ENCODE results near the gene SEZ6.

Gene SEZ6

GRCh38 chr17:28991779-28992178, 14.1 kb downstream of the SEZ6 start:
- H3K9me3 ChIP-seq (ENCODE audit: low read length) = no peaks in the 10 kb centered on the region
- no peaks in the 10 kb centered on the region for H3K36me3 ChIP-seq (ENCODE audit: insufficient read depth, low read length)
- H2AFZ ChIP-seq (ENCODE audit: low read depth, low read length) = no peak overlapping the region
- no peak overlapping the region for H3K4me3 ChIP-seq (ENCODE audit: low read length)
- peaks cover 4% of the 10 kb centered on the region for H3K4me1 ChIP-seq (ENCODE audit: insufficient read depth, low read length)
- H3K27me3 ChIP-seq (ENCODE audit: insufficient read depth, low read length) = no peaks in the 10 kb centered on the region

GRCh38 chr17:28989028-28989427, 16.8 kb downstream of the SEZ6 start:
- peaks cover 6% of the 10 kb centered on the region for H3K4me1 ChIP-seq (ENCODE audit: insufficient read depth, low read length)
- H3K4me3 ChIP-seq (ENCODE audit: low read length) = no peak overlapping the region
- H3K36me3 ChIP-seq (ENCODE audit: insufficient read depth, low read length) = no peaks in the 10 kb centered on the region
- no peaks in the 10 kb centered on the region for H3K9me3 ChIP-seq (ENCODE audit: low read length)
- no peak overlapping the region for H2AFZ ChIP-seq (ENCODE audit: low read depth, low read length)
- no peaks in the 10 kb centered on the region for H3K27me3 ChIP-seq (ENCODE audit: insufficient read depth, low read length)

- Histone ChIP-seq H3K27me3 (ENCODE audit: insufficient read depth, low read length) (no peaks in the 10 kb centered on the region), H2AFZ (ENCODE audit: low read depth, low read length) (no peak overlapping the region), H3K36me3 (ENCODE audit: insufficient read depth, low read length) (no peaks in the 10 kb centered on the region), H3K4me3 (ENCODE audit: low read length) (no peak overlapping the region), H3K4me1 (ENCODE audit: insufficient read depth, low read length) (peaks cover 6% of the 10 kb centered on the region), H3K9me3 (ENCODE audit: low read length) (no peaks in the 10 kb centered on the region)
These were observed 17.4 kb downstream of the SEZ6 start for GRCh38 chr17:28988475-28988874.

GRCh38 chr17:28986714-28987655, 18.8 kb downstream of the SEZ6 start:
- H3K4me3 ChIP-seq (ENCODE audit: low read length) = no peak overlapping the region
- no peak overlapping the region for H2AFZ ChIP-seq (ENCODE audit: low read depth, low read length)
- no peaks in the 10 kb centered on the region for H3K36me3 ChIP-seq (ENCODE audit: insufficient read depth, low read length)
- peaks cover 4% of the 10 kb centered on the region for H3K4me1 ChIP-seq (ENCODE audit: insufficient read depth, low read length)
- H3K27me3 ChIP-seq (ENCODE audit: insufficient read depth, low read length) = no peaks in the 10 kb centered on the region
- H3K9me3 ChIP-seq (ENCODE audit: low read length) = no peaks in the 10 kb centered on the region

GRCh38 chr17:28985950-28986713, 19.7 kb downstream of the SEZ6 start:
- Histone ChIP-seq H2AFZ (ENCODE audit: low read depth, low read length) (no peak overlapping the region), H3K36me3 (ENCODE audit: insufficient read depth, low read length) (no peaks in the 10 kb centered on the region), H3K4me1 (ENCODE audit: insufficient read depth, low read length) (peaks cover 4% of the 10 kb centered on the region), H3K4me3 (ENCODE audit: low read length) (no peak overlapping the region), H3K9me3 (ENCODE audit: low read length) (no peaks in the 10 kb centered on the region), H3K27me3 (ENCODE audit: insufficient read depth, low read length) (no peaks in the 10 kb centered on the region)

- no peaks in the 10 kb centered on the region for H3K9me3 ChIP-seq (ENCODE audit: low read length)
- H3K4me1 ChIP-seq (ENCODE audit: insufficient read depth, low read length) = peaks cover 4% of the 10 kb centered on the region
- no peaks in the 10 kb centered on the region for H3K27me3 ChIP-seq (ENCODE audit: insufficient read depth, low read length)
- H3K36me3 ChIP-seq (ENCODE audit: insufficient read depth, low read length) = no peaks in the 10 kb centered on the region
- H3K4me3 ChIP-seq (ENCODE audit: low read length) = no peak overlapping the region
- no peak overlapping the region for H2AFZ ChIP-seq (ENCODE audit: low read depth, low read length)
These were observed 22.3 kb downstream of the SEZ6 start for GRCh38 chr17:28983286-28984230.

GRCh38 chr17:28982131-28982793, 23.6 kb downstream of the SEZ6 start:
- Histone ChIP-seq H3K27me3 (ENCODE audit: insufficient read depth, low read length) (no peaks in the 10 kb centered on the region), H2AFZ (ENCODE audit: low read depth, low read length) (no peak overlapping the region), H3K4me3 (ENCODE audit: low read length) (no peak overlapping the region), H3K9me3 (ENCODE audit: low read length) (no peaks in the 10 kb centered on the region), H3K4me1 (ENCODE audit: insufficient read depth, low read length) (peaks cover 4% of the 10 kb centered on the region), H3K36me3 (ENCODE audit: insufficient read depth, low read length) (no peaks in the 10 kb centered on the region)

GRCh38 chr17:28978356-28978964, 27.4 kb downstream of the SEZ6 start:
- no peaks in the 10 kb centered on the region for H3K9me3 ChIP-seq (ENCODE audit: low read length)
- H3K4me3 ChIP-seq (ENCODE audit: low read length) = no peak overlapping the region
- no peak overlapping the region for H2AFZ ChIP-seq (ENCODE audit: low read depth, low read length)
- H3K4me1 ChIP-seq (ENCODE audit: insufficient read depth, low read length) = peaks cover 5% of the 10 kb centered on the region
- H3K36me3 ChIP-seq (ENCODE audit: insufficient read depth, low read length) = no peaks in the 10 kb centered on the region
- H3K27me3 ChIP-seq (ENCODE audit: insufficient read depth, low read length) = no peaks in the 10 kb centered on the region

- no peak overlapping the region for H3K4me3 ChIP-seq (ENCODE audit: low read length)
- no peak overlapping the region for H2AFZ ChIP-seq (ENCODE audit: low read depth, low read length)
- no peaks in the 10 kb centered on the region for H3K36me3 ChIP-seq (ENCODE audit: insufficient read depth, low read length)
- H3K27me3 ChIP-seq (ENCODE audit: insufficient read depth, low read length) = no peaks in the 10 kb centered on the region
- peaks cover 8% of the 10 kb centered on the region for H3K4me1 ChIP-seq (ENCODE audit: insufficient read depth, low read length)
- H3K9me3 ChIP-seq (ENCODE audit: low read length) = no peaks in the 10 kb centered on the region
These were observed 28.0 kb downstream of the SEZ6 start for GRCh38 chr17:28977659-28978355.

GRCh38 chr17:28975646-28976045, 30.2 kb downstream of the SEZ6 start:
- Histone ChIP-seq H3K4me1 (ENCODE audit: insufficient read depth, low read length) (peaks cover 8% of the 10 kb centered on the region), H3K4me3 (ENCODE audit: low read length) (no peak overlapping the region), H3K27me3 (ENCODE audit: insufficient read depth, low read length) (no peaks in the 10 kb centered on the region), H2AFZ (ENCODE audit: low read depth, low read length) (no peak overlapping the region), H3K9me3 (ENCODE audit: low read length) (no peaks in the 10 kb centered on the region), H3K36me3 (ENCODE audit: insufficient read depth, low read length) (no peaks in the 10 kb centered on the region)

GRCh38 chr17:28975031-28975430, 30.8 kb downstream of the SEZ6 start:
- Histone ChIP-seq H3K36me3 (ENCODE audit: insufficient read depth, low read length) (no peaks in the 10 kb centered on the region), H3K4me3 (ENCODE audit: low read length) (no peak overlapping the region), H3K4me1 (ENCODE audit: insufficient read depth, low read length) (peaks cover 8% of the 10 kb centered on the region), H3K27me3 (ENCODE audit: insufficient read depth, low read length) (no peaks in the 10 kb centered on the region), H3K9me3 (ENCODE audit: low read length) (no peaks in the 10 kb centered on the region), H2AFZ (ENCODE audit: low read depth, low read length) (no peak overlapping the region)

All from neuron (in vitro differentiated cells).